GM18499 (cell line): Measurements from ENCODE around the gene SYDE1.

ENCODE experiments used
- ATAC-seq: cut with Tn5 transposase; IDR thresholded peaks from one replicate; pipeline ENCODE4 v1.9.1; 2021; ENCODE audit warnings: moderate number of reproducible peaks; ENCODE audit not compliant: insufficient read depth, unreplicated experiment

Gene SYDE1

GRCh38 chr19:15159251-15159650 lies 52.0 kb downstream of the SYDE1 start:
- no peak for ATAC-seq

GRCh38 chr19:15161028-15161984 lies 54.1 kb downstream of the SYDE1 start:
- no peak for ATAC-seq
